CD8-positive, alpha-beta memory T cell (primary cell): Measurements from ENCODE around the gene PRKD2. TPM values are rescaled to one million over a fixed set of nuclear protein-coding genes. Genes with fewer than 3 reads are reported as not detected.

Experiments
- CTCF ChIA-PET: fragments of 350-600 bp; sonication (Branson Sonifier 250); formaldehyde crosslinking; loops from one replicate; lab custom pipeline; 2021; ENCODE audit warnings: antibody characterized with exemption; lab: Charles Lee
- POLR2A ChIA-PET: fragments of 350-600 bp; sonication (Branson Sonifier 250); formaldehyde crosslinking; loops from one replicate; lab custom pipeline; 2021; ENCODE audit warnings: antibody characterized with exemption; lab: Charles Lee
- DNase-seq, 5 donors: peaks; one replicate each; pipeline versions ENCODE4 v3.0.0 to v3.0.0-alpha.2; 2020 to 2022; ENCODE audit warnings: mixed read lengths in 1 of 5
- H3K27ac ChIP-seq: one replicate; pipeline ENCODE4 v1.7.0; 2013; ENCODE audit warnings: low read depth, mild to moderate bottlenecking, low read length, moderate library complexity
- H3K27me3 ChIP-seq: 2 replicates; pipeline ENCODE4 v1.7.0; 2013; ENCODE audit warnings: low read length, mild to moderate bottlenecking; ENCODE audit not compliant: insufficient read depth, poor library complexity, severe bottlenecking
- H3K36me3 ChIP-seq: 2 replicates; pipeline ENCODE4 v1.7.0; 2013; ENCODE audit warnings: mild to moderate bottlenecking, low read length, moderate library complexity; ENCODE audit not compliant: insufficient read depth
- H3K4me1 ChIP-seq: 2 replicates; pipeline ENCODE4 v1.7.0; 2013; ENCODE audit warnings: mild to moderate bottlenecking, low read length, moderate library complexity; ENCODE audit not compliant: insufficient read depth
- H3K4me3 ChIP-seq: 2 replicates; pipeline ENCODE4 v1.7.0; 2013; ENCODE audit warnings: mild to moderate bottlenecking, low read length
- H3K9me3 ChIP-seq: 2 replicates; pipeline ENCODE4 v1.7.0; 2013; ENCODE audit warnings: mild to moderate bottlenecking, low read length
- H3K27ac Mint-ChIP-seq, 8 donors: one replicate each; pipeline ENCODE4 v1.8.0; 2020 to 2021; ENCODE audit warnings: mixed read lengths in 8 of 8, mild to moderate bottlenecking in 6 of 8, inconsistent platforms in 3 of 8, moderate library complexity in 3 of 8
- H3K27me3 Mint-ChIP-seq, 2 donors: one replicate each; pipeline ENCODE4 v1.8.0; 2020 to 2021; ENCODE audit warnings: mixed read lengths in 2 of 2, mild to moderate bottlenecking in 1 of 2, moderate library complexity in 1 of 2
- H3K36me3 Mint-ChIP-seq, 3 donors: one replicate each; pipeline ENCODE4 v1.8.0; 2020 to 2021; ENCODE audit warnings: mixed read lengths in 3 of 3, inconsistent platforms in 1 of 3, mild to moderate bottlenecking in 1 of 3
- H3K4me1 Mint-ChIP-seq, 3 donors: one replicate each; pipeline ENCODE4 v1.8.0; 2020 to 2021; ENCODE audit warnings: mixed read lengths in 3 of 3, inconsistent platforms in 1 of 3, mild to moderate bottlenecking in 1 of 3
- H3K4me3 Mint-ChIP-seq, 7 donors: one replicate each; pipeline ENCODE4 v1.8.0; 2020 to 2021; ENCODE audit warnings: mixed read lengths in 7 of 7, mild to moderate bottlenecking in 6 of 7, moderate library complexity in 4 of 7, inconsistent platforms in 2 of 7
- H3K9me3 Mint-ChIP-seq, 5 donors: one replicate each; pipeline ENCODE4 v1.8.0; 2020 to 2022; ENCODE audit warnings: mixed read lengths in 5 of 5, mild to moderate bottlenecking in 3 of 5, moderate library complexity in 2 of 5, inconsistent platforms in 1 of 5
- polyA plus RNA-seq: library from polyadenylated mRNA; unstranded; fragments of 300-500 nt; fragmentation: Illumina TruSeq; gene quantifications from one replicate; pipeline ENCODE4 v1.2.3, GENCODE V29; 2021
- total RNA-seq, 2 experiments: library from RNA; stranded (reverse); gene quantifications; one replicate each; pipeline ENCODE4 v1.2.3, GENCODE V29; 2021

Gene PRKD2
- total and polyA plus RNA-seq, 3 experiments from 2014 or later = 61.6 to 88.0 (median 63.8) TPM

DNA sequence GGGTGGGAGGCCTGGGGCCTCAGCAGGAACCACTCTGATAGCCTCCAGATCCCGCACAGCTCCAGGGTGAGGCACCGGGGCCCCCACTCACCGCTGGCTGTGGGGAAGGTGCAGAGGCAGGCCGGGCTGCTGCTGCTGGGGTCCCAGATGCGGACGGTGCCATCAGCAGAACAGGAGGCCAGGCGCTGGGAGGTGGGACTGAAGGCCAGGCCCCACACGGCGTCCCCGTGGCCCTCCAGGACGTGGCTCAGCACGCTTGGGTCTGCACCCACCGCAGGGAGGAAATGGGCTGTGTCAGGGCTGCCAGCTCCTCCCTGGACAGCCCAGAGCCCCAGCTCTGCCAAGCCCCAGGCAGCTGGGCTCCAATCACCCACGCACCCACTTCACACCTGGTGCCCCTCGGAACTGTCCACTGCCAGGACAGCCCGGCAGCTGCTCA, 6.1 kb upstream of the PRKD2 start:
- no peaks in the 10 kb centered on the region for H3K27me3 ChIP-seq
- POLR2A ChIA-PET = interaction anchor here (1.0 kb wide), 1 partner anchor 9 kb away, joined by 4 read pairs; no protein-coding TSS in a partner anchor
- H3K27ac Mint-ChIP-seq = no peak overlapping the region
- peaks cover 16% of the 10 kb centered on the region for H3K4me1 ChIP-seq
- no peak for DNase-seq
- no peaks in the 10 kb centered on the region for H3K9me3 ChIP-seq
- no peaks in the 10 kb centered on the region for H3K27me3 Mint-ChIP-seq
- no peaks in the 10 kb centered on the region for H3K9me3 Mint-ChIP-seq
- H3K36me3 Mint-ChIP-seq = peaks cover 0 to 75% (median 14%) of the 10 kb centered on the region in 3 donors
- H3K36me3 ChIP-seq = peaks cover 38% of the 10 kb centered on the region
- peaks cover 16 to 38% (median 23%) of the 10 kb centered on the region in 3 donors for H3K4me1 Mint-ChIP-seq
- CTCF ChIA-PET = interaction anchor here (0.6 to 1.9 kb wide), 2 partner anchors 9 to 57 kb away, joined by 4 to 5 read pairs; no protein-coding TSS in a partner anchor
- H3K4me3 Mint-ChIP-seq = no peak overlapping the region
- H3K4me3 ChIP-seq = no peak overlapping the region
- H3K27ac ChIP-seq = no peak overlapping the region

GRCh38 chr19:46722421-46723022, 5.6 kb upstream of the PRKD2 start:
- Mint-ChIP-seq H3K27me3 (no peaks in the 10 kb centered on the region), H3K27ac (no peak overlapping the region), H3K4me1 (peaks cover 21 to 43% (median 28%) of the 10 kb centered on the region in 3 donors), H3K36me3 (peaks cover 0 to 76% (median 14%) of the 10 kb centered on the region in 3 donors), H3K4me3 (no peak overlapping the region), H3K9me3 (no peaks in the 10 kb centered on the region)
- H3K36me3 ChIP-seq = peaks cover 33% of the 10 kb centered on the region
- CTCF ChIA-PET = no interaction called here
- H3K9me3 ChIP-seq = no peaks in the 10 kb centered on the region
- H3K27me3 ChIP-seq = no peaks in the 10 kb centered on the region
- POLR2A ChIA-PET = interaction anchor here (1.0 kb wide), 1 partner anchor 8 kb away, joined by 4 read pairs; no protein-coding TSS in a partner anchor
- H3K4me3 ChIP-seq = no peak overlapping the region
- H3K27ac ChIP-seq = no peak overlapping the region
- DNase-seq = no peak
- H3K4me1 ChIP-seq = peaks cover 21% of the 10 kb centered on the region

GRCh38 chr19:46722004-46722380, 5.1 kb upstream of the PRKD2 start:
- H3K4me1 Mint-ChIP-seq = peaks cover 21 to 44% (median 28%) of the 10 kb centered on the region in 3 donors
- peaks cover 0 to 72% (median 14%) of the 10 kb centered on the region in 3 donors for H3K36me3 Mint-ChIP-seq
- POLR2A ChIA-PET = no interaction called here
- peak overlapping the region in 2 of 8 donors; percentile 41 to 85 for H3K27ac Mint-ChIP-seq
- H3K27me3 Mint-ChIP-seq = no peaks in the 10 kb centered on the region
- Histone ChIP-seq H3K27ac (no peak overlapping the region), H3K4me1 (peaks cover 21% of the 10 kb centered on the region), H3K27me3 (no peaks in the 10 kb centered on the region), H3K9me3 (no peaks in the 10 kb centered on the region), H3K4me3 (no peak overlapping the region), H3K36me3 (peaks cover 27% of the 10 kb centered on the region)
- no peak for DNase-seq
- no peaks in the 10 kb centered on the region for H3K9me3 Mint-ChIP-seq
- H3K4me3 Mint-ChIP-seq = peak overlapping the region in 1 of 7 donors; percentile 3
- CTCF ChIA-PET = no interaction called here

DNA sequence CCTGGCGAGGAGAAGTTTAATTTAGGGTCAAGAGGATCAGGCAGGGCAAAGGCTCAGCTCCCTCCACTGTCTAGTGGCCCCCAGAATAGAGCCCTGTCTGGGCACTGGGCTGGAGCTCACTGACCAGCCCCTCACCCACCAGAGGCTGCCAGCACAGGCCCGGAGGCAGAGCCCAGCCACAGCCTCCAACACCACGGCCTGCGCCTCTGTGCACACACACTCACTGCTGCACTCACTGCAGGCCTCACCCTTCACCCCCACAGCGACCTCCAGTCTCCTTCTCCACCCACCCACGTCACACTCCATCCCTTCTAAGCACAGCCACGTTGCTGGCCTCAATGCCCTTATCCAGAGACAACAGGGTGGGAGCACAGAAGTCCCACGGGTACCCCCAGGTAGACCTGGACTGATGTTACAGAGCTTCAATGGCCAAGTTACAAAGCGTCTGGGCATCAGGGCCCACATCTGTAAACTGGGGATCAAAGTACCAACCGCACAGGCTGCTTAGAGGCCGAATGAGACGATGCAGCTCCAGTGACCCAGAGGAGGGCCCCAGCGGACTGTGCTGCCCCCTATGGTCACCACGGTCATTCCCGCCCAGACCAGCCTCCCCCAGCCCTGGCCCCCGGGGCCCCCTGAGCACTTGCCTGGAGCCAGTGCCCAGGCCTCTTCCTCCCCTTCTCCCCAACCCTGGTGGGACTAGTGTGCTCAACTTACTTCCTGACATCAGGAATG, 4.5 kb upstream of the PRKD2 start:
- Mint-ChIP-seq H3K36me3 (peaks cover 0 to 71% (median 14%) of the 10 kb centered on the region in 3 donors), H3K4me1 (peaks cover 21 to 46% (median 28%) of the 10 kb centered on the region in 3 donors), H3K27ac (peak overlapping the region in 3 of 8 donors; percentile 61 to 85 (median 64)), H3K27me3 (no peaks in the 10 kb centered on the region), H3K4me3 (no peak overlapping the region), H3K9me3 (no peaks in the 10 kb centered on the region)
- Histone ChIP-seq H3K27ac (no peak overlapping the region), H3K36me3 (peaks cover 22% of the 10 kb centered on the region), H3K4me3 (no peak overlapping the region), H3K4me1 (peaks cover 21% of the 10 kb centered on the region), H3K27me3 (no peaks in the 10 kb centered on the region), H3K9me3 (no peaks in the 10 kb centered on the region)
- ChIA-PET POLR2A (interaction anchor here (0.5 kb wide), 1 partner anchor 153 kb away, joined by 4 read pairs; no protein-coding TSS in a partner anchor), CTCF (interaction anchor here (1.5 kb wide), 1 partner anchor 16 kb away, joined by 4 read pairs; no protein-coding TSS in a partner anchor)
- no peak for DNase-seq

DNA sequence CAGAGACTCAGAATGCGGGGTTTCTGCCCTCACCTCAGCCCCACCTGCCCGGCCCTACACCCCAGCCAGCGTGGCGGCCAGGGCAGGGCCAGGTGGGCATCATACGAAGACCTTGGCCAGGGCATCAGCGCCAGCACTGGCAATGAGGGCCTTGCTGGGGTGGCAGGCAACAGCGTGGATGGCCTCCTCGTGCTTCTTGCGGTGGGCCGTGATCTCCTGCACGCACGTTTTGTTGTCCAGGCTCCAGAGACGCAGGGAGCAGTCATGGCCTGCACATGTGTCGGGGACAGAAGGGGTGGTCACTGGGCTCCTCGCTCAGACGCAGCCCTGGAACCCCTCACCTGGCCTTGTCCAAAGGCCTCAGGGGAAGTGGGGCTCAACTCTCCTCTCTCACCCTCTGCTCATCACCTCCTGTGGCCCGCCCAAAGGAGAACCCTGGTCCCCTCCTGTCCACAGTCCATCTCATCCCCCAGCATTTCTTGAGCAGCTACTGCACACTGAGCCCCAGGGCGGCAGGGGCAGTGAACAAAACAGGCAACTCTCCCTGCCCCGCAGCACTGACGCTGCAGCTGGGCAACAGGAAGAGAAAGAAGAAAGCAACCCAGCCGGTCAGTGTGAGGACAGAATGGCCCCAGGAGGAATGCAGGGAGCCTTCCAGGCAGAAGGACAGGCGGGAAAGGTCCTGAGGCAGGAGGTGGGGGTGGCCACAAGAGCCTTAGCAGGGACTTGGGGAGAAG, 3.8 kb upstream of the PRKD2 start:
- peaks cover 0 to 69% (median 10%) of the 10 kb centered on the region in 3 donors for H3K36me3 Mint-ChIP-seq
- no peak overlapping the region for H3K27ac ChIP-seq
- DNase-seq = no peak
- no peaks in the 10 kb centered on the region for H3K27me3 Mint-ChIP-seq
- H3K36me3 ChIP-seq = peaks cover 15% of the 10 kb centered on the region
- no peak overlapping the region for H3K4me3 ChIP-seq
- H3K4me3 Mint-ChIP-seq = no peak overlapping the region
- peaks cover 21% of the 10 kb centered on the region for H3K4me1 ChIP-seq
- H3K9me3 Mint-ChIP-seq = no peaks in the 10 kb centered on the region
- POLR2A ChIA-PET = interaction anchor here (0.5 kb wide), 1 partner anchor 153 kb away, joined by 4 read pairs; no protein-coding TSS in a partner anchor
- no peaks in the 10 kb centered on the region for H3K27me3 ChIP-seq
- H3K4me1 Mint-ChIP-seq = peaks cover 21 to 52% (median 26%) of the 10 kb centered on the region in 3 donors
- CTCF ChIA-PET = interaction anchor here (1.5 to 2.9 kb wide), 2 partner anchors 8 to 15 kb away, joined by 4 to 19 read pairs; no protein-coding TSS in a partner anchor
- H3K27ac Mint-ChIP-seq = no peak overlapping the region
- H3K9me3 ChIP-seq = no peaks in the 10 kb centered on the region

DNA sequence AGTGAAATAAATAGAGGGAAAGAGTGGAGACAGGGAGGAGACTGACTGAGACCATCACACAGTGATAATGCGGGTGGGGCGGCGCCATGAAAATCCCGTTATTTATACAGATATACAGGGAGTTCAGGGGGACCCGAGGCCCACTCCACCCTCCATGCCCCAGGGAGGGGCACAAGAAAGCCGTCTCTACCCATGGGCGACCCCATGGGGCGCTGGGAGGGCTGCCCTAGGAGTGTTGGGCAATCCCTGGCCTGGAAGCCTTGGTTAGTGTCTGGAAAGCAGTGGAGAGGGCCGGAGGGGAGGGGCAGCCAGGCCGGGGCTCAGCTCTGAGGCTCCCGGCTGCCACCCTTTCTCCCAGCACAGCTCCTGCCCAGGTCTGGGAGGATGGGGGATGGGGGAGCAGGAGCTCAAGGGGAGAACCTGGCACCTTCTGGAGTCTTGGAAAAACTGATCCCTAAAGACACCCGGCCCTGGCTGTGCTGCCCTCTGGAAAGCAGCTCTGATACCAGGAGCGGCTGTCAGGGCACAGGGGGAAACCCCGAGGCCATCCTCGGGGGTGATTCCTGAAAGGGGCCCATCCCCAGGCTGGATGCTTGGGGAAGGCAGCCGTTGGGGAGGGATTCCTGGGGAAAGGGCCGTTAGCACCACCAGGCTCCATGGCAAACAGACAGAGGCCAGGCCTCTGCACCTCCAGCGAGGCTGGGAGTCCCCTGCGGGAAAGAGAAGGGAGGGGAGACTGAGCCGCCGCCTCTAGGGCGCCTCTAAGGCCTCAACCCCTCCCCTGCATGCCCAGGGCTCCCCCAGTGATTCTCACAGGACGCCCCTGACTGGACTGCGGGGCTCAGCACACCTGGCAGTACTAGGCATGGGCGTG, 3.0 kb upstream of the PRKD2 start:
- H3K27ac ChIP-seq = no peak overlapping the region
- Mint-ChIP-seq H3K9me3 (no peaks in the 10 kb centered on the region), H3K4me3 (peak overlapping the region in 3 of 7 donors; percentile 20 to 44 (median 44)), H3K27ac (peak overlapping the region in 7 of 8 donors; percentile 9 to 94 (median 49)), H3K27me3 (no peaks in the 10 kb centered on the region), H3K4me1 (peaks cover 27 to 60% (median 33%) of the 10 kb centered on the region in 3 donors), H3K36me3 (peaks cover 0 to 64% (median 10%) of the 10 kb centered on the region in 3 donors)
- peaks cover 29% of the 10 kb centered on the region for H3K4me1 ChIP-seq
- CTCF ChIA-PET = interaction anchor here (1.5 to 2.9 kb wide), 2 partner anchors 9 to 15 kb away, joined by 4 to 19 read pairs; no protein-coding TSS in a partner anchor
- no peaks in the 10 kb centered on the region for H3K9me3 ChIP-seq
- POLR2A ChIA-PET = no interaction called here
- H3K27me3 ChIP-seq = no peaks in the 10 kb centered on the region
- peaks cover 13% of the 10 kb centered on the region for H3K36me3 ChIP-seq
- no peak overlapping the region for H3K4me3 ChIP-seq
- DNase-seq = no peak
